ENCODE data around the gene INKA2. TPM values are rescaled to one million over a fixed set of nuclear protein-coding genes. Genes with fewer than 3 reads are reported as not detected.

Gene INKA2
- total and polyA plus RNA-seq, 11 donors: 9.0 to 33.2 (median 14.0) TPM

DNA sequence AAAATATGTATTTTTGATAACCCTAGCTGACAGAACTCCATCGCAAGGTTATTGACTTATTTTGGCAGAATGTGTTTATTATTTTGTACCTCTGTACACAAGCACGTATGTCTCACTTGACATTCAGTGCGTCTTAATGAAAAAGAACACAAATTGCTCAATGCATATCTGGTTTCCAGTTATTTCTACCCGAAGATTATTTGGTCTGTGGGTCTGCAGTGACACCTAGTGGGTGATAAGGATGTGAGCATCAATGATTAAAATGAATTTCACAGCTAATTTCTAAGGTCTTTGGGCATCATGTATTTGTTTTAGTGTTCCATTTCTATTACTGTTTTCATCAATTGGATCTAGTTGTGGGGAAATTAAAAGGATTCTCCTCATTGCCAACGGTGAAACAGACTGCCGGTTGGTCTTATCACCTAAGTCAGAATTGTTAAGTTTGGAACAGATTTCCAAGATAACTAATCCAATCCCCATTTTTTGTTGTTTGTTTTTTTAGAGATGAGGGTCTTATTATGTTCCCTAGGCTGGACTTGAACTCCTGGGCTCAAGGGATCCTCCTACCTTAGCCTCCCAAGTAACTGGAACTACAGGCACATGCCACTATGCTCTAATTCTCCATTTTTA, 30.4 kb upstream of the INKA2 start:
- H3K9me3 ChIP-seq: no peaks in the 10 kb centered on the region
- intact Hi-C loops (cut with DNase I): loop anchor here in 8 of 10 donors (1.0 to 10.0 kb wide), 6 partner anchors 112 to 547 kb away; partner anchors contain the start of gene CHI3L2 (in 3 of the 8)
- peaks cover 0 to 3% (median 0%) of the 10 kb centered on the region in 12 donors for H3K4me1 ChIP-seq
- DNase-seq (peak in 1 of 5 donors; percentile 31), ATAC-seq (peak in 3 of 4 donors; percentile 41 to 48 (median 42))
- H3K36me3 ChIP-seq: peaks cover 0 to 66% (median 42%) of the 10 kb centered on the region in 9 donors
- TF ChIP-seq, protein P1, sequence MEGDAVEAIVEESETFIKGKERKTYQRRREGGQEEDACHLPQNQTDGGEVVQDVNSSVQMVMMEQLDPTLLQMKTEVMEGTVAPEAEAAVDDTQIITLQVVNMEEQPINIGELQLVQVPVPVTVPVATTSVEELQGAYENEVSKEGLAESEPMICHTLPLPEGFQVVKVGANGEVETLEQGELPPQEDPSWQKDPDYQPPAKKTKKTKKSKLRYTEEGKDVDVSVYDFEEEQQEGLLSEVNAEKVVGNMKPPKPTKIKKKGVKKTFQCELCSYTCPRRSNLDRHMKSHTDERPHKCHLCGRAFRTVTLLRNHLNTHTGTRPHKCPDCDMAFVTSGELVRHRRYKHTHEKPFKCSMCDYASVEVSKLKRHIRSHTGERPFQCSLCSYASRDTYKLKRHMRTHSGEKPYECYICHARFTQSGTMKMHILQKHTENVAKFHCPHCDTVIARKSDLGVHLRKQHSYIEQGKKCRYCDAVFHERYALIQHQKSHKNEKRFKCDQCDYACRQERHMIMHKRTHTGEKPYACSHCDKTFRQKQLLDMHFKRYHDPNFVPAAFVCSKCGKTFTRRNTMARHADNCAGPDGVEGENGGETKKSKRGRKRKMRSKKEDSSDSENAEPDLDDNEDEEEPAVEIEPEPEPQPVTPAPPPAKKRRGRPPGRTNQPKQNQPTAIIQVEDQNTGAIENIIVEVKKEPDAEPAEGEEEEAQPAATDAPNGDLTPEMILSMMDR (IDR thresholded peaks at IDR 0.05): peak; percentile 71 to 89 (median 79)
- TF ChIP-seq POLR2A (IDR thresholded peaks at IDR 0.05): no peak
- no peaks in the 10 kb centered on the region for H3K27me3 ChIP-seq
- H3K4me3 ChIP-seq: no peak overlapping the region
- no peak overlapping the region for H3K27ac ChIP-seq
- 36 to 44% (median 39%) methylated on average over 6 of the region's 6 CpGs for WGBS, 4 donors

- DNase-seq: no peak
- intact Hi-C loops (cut with DNase I): loop anchor here in 8 of 10 donors (1.0 to 10.0 kb wide), 6 partner anchors 111 to 546 kb away; partner anchors contain the start of gene CHI3L2 (in 2 of the 8)
Measured at GRCh38 chr1:111768625-111769024, 29.4 kb upstream of the INKA2 start.

DNA sequence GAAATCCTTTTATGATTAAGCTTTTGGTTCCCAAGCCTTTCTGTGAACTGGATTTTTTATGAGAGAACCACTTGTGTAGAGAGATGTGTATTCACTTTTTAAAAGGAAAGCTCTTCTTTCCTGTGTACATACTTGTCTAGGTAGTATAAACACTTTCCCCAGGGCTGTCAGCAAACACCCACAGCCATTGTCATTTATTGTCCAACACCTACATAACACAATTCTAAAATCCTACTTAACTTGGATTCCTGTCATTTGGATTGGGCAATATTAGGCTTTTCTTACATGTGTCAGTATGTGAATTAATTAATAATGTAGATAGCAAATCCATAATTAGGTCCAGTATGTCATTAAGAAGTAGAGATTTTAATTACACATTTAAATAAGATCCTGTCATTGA, 28.8 kb upstream of the INKA2 start:
- intact Hi-C loops (cut with DNase I): loop anchor here in 8 of 10 donors (2.0 to 10.0 kb wide), 5 partner anchors 111 to 546 kb away; partner anchors contain the start of gene CHI3L2 (in 2 of the 8)
- H3K27ac ChIP-seq: no peak overlapping the region
- ATAC-seq: no peak
- TF ChIP-seq, protein P1 (IDR thresholded peaks at IDR 0.05): no peak
- TF ChIP-seq POLR2A (IDR thresholded peaks at IDR 0.05): no peak
- no peak overlapping the region for H3K4me3 ChIP-seq
- no peak for DNase-seq
- H3K36me3 ChIP-seq: peaks cover 0 to 80% (median 58%) of the 10 kb centered on the region in 9 donors
- peaks cover 0 to 3% (median 0%) of the 10 kb centered on the region in 12 donors for H3K4me1 ChIP-seq
- H3K27me3 ChIP-seq: no peaks in the 10 kb centered on the region
- no peaks in the 10 kb centered on the region for H3K9me3 ChIP-seq

More at GRCh38 chr1:111768625-111769024, 29.4 kb upstream of the INKA2 start:
- Histone ChIP-seq H3K36me3 (peaks cover 0 to 74% (median 52%) of the 10 kb centered on the region in 9 donors), H3K4me1 (peaks cover 0 to 3% (median 0%) of the 10 kb centered on the region in 12 donors), H3K4me3 (no peak overlapping the region), H3K9me3 (no peaks in the 10 kb centered on the region), H3K27me3 (no peaks in the 10 kb centered on the region), H3K27ac (no peak overlapping the region)
- ATAC-seq: no peak
- TF ChIP-seq, protein P1 (IDR thresholded peaks at IDR 0.05): no peak
- no peak for TF ChIP-seq POLR2A (IDR thresholded peaks at IDR 0.05)

- no peak overlapping the region for H3K27ac ChIP-seq
- intact Hi-C loops (cut with DNase I): loop anchor here in 2 of 10 donors (10.0 kb wide), 1 partner anchor 538 kb away; the partner anchor contains the start of gene CHI3L2 (in 2 of the 2)
- H3K4me3 ChIP-seq: no peak overlapping the region
- ATAC-seq: no peak
- H3K27me3 ChIP-seq: no peaks in the 10 kb centered on the region
- TF ChIP-seq, protein P1 (IDR thresholded peaks at IDR 0.05): no peak
- no peak for TF ChIP-seq POLR2A (IDR thresholded peaks at IDR 0.05)
- no peak for DNase-seq
- H3K4me1 ChIP-seq: peaks cover 0 to 7% (median 0%) of the 10 kb centered on the region in 12 donors
- 90 to 94% (median 94%) methylated on average over 2 of the region's 2 CpGs for WGBS, 4 donors
- H3K36me3 ChIP-seq: peaks cover 0 to 97% (median 88%) of the 10 kb centered on the region in 9 donors
- no peaks in the 10 kb centered on the region for H3K9me3 ChIP-seq
Measured at GRCh38 chr1:111762332-111762731, 23.1 kb upstream of the INKA2 start.
